Endothelial cell of umbilical vein (primary cell): ENCODE measurements around the gene SH3PXD2A. TPM values are rescaled to one million over a fixed set of nuclear protein-coding genes. Genes with fewer than 3 reads are reported as not detected.

Source experiments
- BruUV-seq: library from RNA; stranded (reverse); fragments of 400-500 nt; replicated peaks from 2 replicates; lab custom pipeline; 2021; lab: Mats Ljungman, UMichigan
- CTCF ChIA-PET: fragments of 300-600, 350-600 bp; sonication (Branson Sonifier 250); formaldehyde crosslinking; loops from one replicate; lab custom pipeline; 2021; ENCODE audit warnings: antibody characterized with exemption, inconsistent platforms; lab: Charles Lee
- POLR2A ChIA-PET: fragments of 300-600, 350-600 bp; sonication (Branson Sonifier 250); formaldehyde crosslinking; loops from one replicate; lab custom pipeline; 2021; ENCODE audit warnings: antibody characterized with exemption, inconsistent platforms; lab: Charles Lee
- DNase-seq: peaks from one replicate; pipeline ENCODE4 v3.0.0-alpha.2; 2011; ENCODE audit warnings: low read depth, low spot score
- FAIRE-seq: peaks from 2 replicates; lab custom pipeline; 2011; peaks lifted over from hg19 to GRCh38; lab: Jason Lieb, UNC
- H2AFZ ChIP-seq: 2 replicates; pipeline ENCODE4 v1.6.0; 2012; ENCODE audit warnings: low read depth, low read length, control low read depth, inconsistent platforms
- H3K27ac ChIP-seq: 2 replicates; pipeline ENCODE4 v1.5.1; 2011; ENCODE audit warnings: low read depth, mild to moderate bottlenecking, control low read depth, low read length, moderate library complexity; ENCODE audit not compliant: insufficient read depth
- H3K27me3 ChIP-seq, 2 experiments: 2 replicates each; pipeline versions ENCODE4 v1.6.0 to v1.6.1; 2011; ENCODE audit warnings: low read length in 2 of 2, mixed read lengths in 1 of 2; ENCODE audit not compliant: control insufficient read depth in 2 of 2, insufficient read depth in 2 of 2
- H3K36me3 ChIP-seq, 2 experiments: 2 replicates in 1 of 2; 3 replicates in 1 of 2; pipeline ENCODE4 v1.5.1; 2011; ENCODE audit warnings: low read length in 2 of 2, mild to moderate bottlenecking in 1 of 2, moderate library complexity in 1 of 2; ENCODE audit not compliant: control insufficient read depth in 2 of 2, insufficient read depth in 2 of 2; ENCODE audit errors: extremely low read depth in 1 of 2
- H3K4me1 ChIP-seq: 3 replicates; pipeline ENCODE4 v1.5.1; 2011; ENCODE audit warnings: mild to moderate bottlenecking, low read length; ENCODE audit not compliant: control insufficient read depth, insufficient read depth; ENCODE audit errors: extremely low read depth
- H3K4me2 ChIP-seq: 2 replicates; pipeline ENCODE4 v1.6.1; 2011; ENCODE audit warnings: low read length, control low read depth, mixed read lengths; ENCODE audit not compliant: insufficient read depth
- H3K4me3 ChIP-seq, 3 experiments: fragments of 200-600 bp in 1 of 3; sonication (generic), shearing (Covaris generic) in 1 of 3; replicated peaks in 1 of 3; 2 replicates each; pipeline ENCODE4 v1.5.1; 2011 to 2016; ENCODE audit warnings: control low read depth in 3 of 3, low read length in 3 of 3, mild to moderate bottlenecking in 2 of 3, inconsistent platforms in 1 of 3, low read depth in 1 of 3, moderate library complexity in 1 of 3; ENCODE audit not compliant: insufficient read depth in 1 of 3
- H3K79me2 ChIP-seq: 2 replicates; pipeline ENCODE4 v1.6.0; 2012; ENCODE audit warnings: low read length, inconsistent platforms; ENCODE audit not compliant: control insufficient read depth, insufficient read depth
- H3K9ac ChIP-seq: replicated peaks from 2 replicates; pipeline ENCODE3; 2011; ENCODE audit warnings: low read length, control low read depth; ENCODE audit not compliant: insufficient read depth; ENCODE audit errors: extremely low read depth
- H3K9me1 ChIP-seq: replicated peaks from 3 replicates; pipeline ENCODE4 v1.6.0; 2011; ENCODE audit warnings: mild to moderate bottlenecking, low read length; ENCODE audit not compliant: control insufficient read depth, insufficient read depth; ENCODE audit errors: extremely low read depth
- H3K9me3 ChIP-seq: replicated peaks from 2 replicates; pipeline ENCODE4 v1.5.1; 2012; ENCODE audit warnings: low read length, inconsistent platforms; ENCODE audit not compliant: control insufficient read depth, insufficient read depth
- H4K20me1 ChIP-seq: replicated peaks from 2 replicates; pipeline ENCODE3; 2011; ENCODE audit warnings: mild to moderate bottlenecking, low read length; ENCODE audit not compliant: control insufficient read depth, insufficient read depth; ENCODE audit errors: extremely low read depth
- CTCF ChIP-seq, 2 donors: IDR thresholded peaks; 1 replicate in 1 of 2; 2 replicates in 1 of 2; pipeline ENCODE4 v1.5.1; 2011; ENCODE audit warnings: low read length in 2 of 2, mild to moderate bottlenecking in 2 of 2, moderate library complexity in 2 of 2, control low read depth in 1 of 2, inconsistent platforms in 1 of 2, low read depth in 1 of 2; ENCODE audit not compliant: insufficient read depth in 1 of 2; ENCODE audit errors: extremely low read depth in 1 of 2
- EZH2 ChIP-seq: IDR thresholded peaks from 2 replicates; pipeline ENCODE4 v1.6.1; 2012; ENCODE audit warnings: borderline replicate concordance, low read depth, mild to moderate bottlenecking, moderate library complexity, low read length, inconsistent platforms; ENCODE audit not compliant: severe bottlenecking
- FOS ChIP-seq: IDR thresholded peaks from 2 replicates; pipeline ENCODE4 v1.6.1; 2011; ENCODE audit warnings: mild to moderate bottlenecking, low read length, moderate library complexity, borderline replicate concordance; ENCODE audit not compliant: insufficient read depth
- GATA2 ChIP-seq: IDR thresholded peaks from 2 replicates; pipeline ENCODE4 v1.7.0; 2011; ENCODE audit warnings: low read depth, mild to moderate bottlenecking, moderate library complexity, mixed read lengths, low read length; ENCODE audit not compliant: insufficient read length, insufficient read depth
- JUN ChIP-seq: IDR thresholded peaks from 2 replicates; pipeline ENCODE4 v1.6.1; 2011; ENCODE audit warnings: borderline replicate concordance, low read depth; ENCODE audit not compliant: insufficient read length, insufficient read depth
- MAX ChIP-seq: IDR thresholded peaks from 2 replicates; pipeline ENCODE4 v1.6.1; 2011; ENCODE audit not compliant: insufficient read depth, insufficient read length
- MYC ChIP-seq: IDR thresholded peaks from one replicate; pipeline ENCODE4 v1.6.1; 2011; ENCODE audit warnings: mild to moderate bottlenecking, low read depth, low read length
- POLR2A ChIP-seq: IDR thresholded peaks from 2 replicates; pipeline ENCODE4 v1.6.1; 2012; ENCODE audit warnings: low read depth, mild to moderate bottlenecking, control low read depth, low read length
- POLR2AphosphoS5 ChIP-seq: IDR thresholded peaks from 2 replicates; pipeline ENCODE4 v1.6.1; 2012; ENCODE audit warnings: low read depth, mild to moderate bottlenecking, control low read depth, low read length, moderate library complexity; ENCODE audit not compliant: insufficient read depth
- dilution Hi-C: fragments of 300-500 bp; cut with MboI; formaldehyde crosslinking; loops from one replicate; pipeline ENCODE4 v1.15.0; 2019; ENCODE audit warnings: low sequenced_read_pairs; ENCODE audit not compliant: extremely low pct_ligation_motif_present
- intact Hi-C: fragments of 100-400 bp; cut with micrococcal nuclease; formaldehyde crosslinking; loops from one replicate; pipeline ENCODE4 v1.10.0; 2022
- polyA plus RNA-seq, 4 experiments: library from polyadenylated mRNA; depleted of rRNA in 3 of 4; stranded (reverse) in 3 of 4; unstranded in 1 of 4; fragments of >200 nt; gene quantifications; 2 replicates each; pipeline versions ENCODE4 v1.2.1 to v1.2.3, GENCODE V29; 2011 to 2012; ENCODE audit warnings: missing spikeins in 1 of 4
- total RNA-seq: library from RNA; stranded (reverse); gene quantifications from 2 replicates; pipeline ENCODE4 v1.2.3, GENCODE V29; 2021

The SH3PXD2A gene
- total and polyA plus RNA-seq, 2 donors (not counting 3 experiments of a cell fraction or from before 2014, with no cell fraction given) = 1.4 to 5.1 TPM

GRCh38 chr10:103679096-103679790 lies 176.1 kb downstream of the SH3PXD2A start:
- CTCF ChIA-PET = interaction anchor here (1.0 kb wide), 1 partner anchor 77 kb away, joined by 4 read pairs; no protein-coding TSS in a partner anchor
- Histone ChIP-seq H3K36me3 (no peaks in the 10 kb centered on the region), H3K27ac (no peak overlapping the region), H3K9me1 (no peaks in the 10 kb centered on the region), H2AFZ (no peak overlapping the region), H3K27me3 (no peaks in the 10 kb centered on the region), H3K4me2 (no peak overlapping the region), H3K9me3 (no peaks in the 10 kb centered on the region), H3K4me3 (no peak overlapping the region), H3K9ac (no peak overlapping the region), H3K4me1 (no peaks in the 10 kb centered on the region), H4K20me1 (no peaks in the 10 kb centered on the region), H3K79me2 (no peaks in the 10 kb centered on the region)
- TF ChIP-seq MAX (no peak), CTCF (IDR thresholded peaks at IDR 0.05; ENCODE audit: extremely low read depth in 1 of 2, insufficient read depth in 1 of 2, low read depth in 1 of 2, low read length in 2 of 2) (no peak), POLR2AphosphoS5 (no peak), MYC (no peak), EZH2 (no peak), FOS (no peak), POLR2A (no peak), JUN (no peak), GATA2 (no peak)
- BruUV-seq = no TSS peak
- intact Hi-C loops (no loop called here), dilution Hi-C loops (no loop called here)
- POLR2A ChIA-PET = no interaction called here
- FAIRE-seq = no peak
- no peak for DNase-seq
